ENCODE measurements around the gene PSME3IP1. TPM values are rescaled to one million over a fixed set of nuclear protein-coding genes. Genes with fewer than 3 reads are reported as not detected.
"Not testable (repeated sequence)": the region's sequence is repeated elsewhere in the genome, so short reads cannot be mapped to it uniquely, and the experiment has no call there.

Gene PSME3IP1
- total RNA-seq, 1 donor from 2014 or later = 67.7 TPM

- no peak for DNase-seq (ENCODE audit: low read depth, low spot score)
Measured at GRCh38 chr16:57125969-57126368, 59.9 kb downstream of the PSME3IP1 start.

- DNase-seq (ENCODE audit: low read depth, low spot score) = no peak
Measured at GRCh38 chr16:57125376-57125775, 60.5 kb downstream of the PSME3IP1 start.

- DNase-seq (ENCODE audit: low read depth, low spot score) = no peak
Measured at GRCh38 chr16:57123974-57124674, 61.7 kb downstream of the PSME3IP1 start.

- DNase-seq (ENCODE audit: low read depth, low spot score) = no peak
Measured at GRCh38 chr16:57123216-57123973, 62.4 kb downstream of the PSME3IP1 start.

- DNase-seq (ENCODE audit: low read depth, low spot score) = no peak
Measured at GRCh38 chr16:57118461-57119084, 67.3 kb downstream of the PSME3IP1 start.

- DNase-seq (ENCODE audit: low read depth, low spot score) = no peak
Measured at GRCh38 chr16:57115514-57116182, 70.2 kb downstream of the PSME3IP1 start.

GRCh38 chr16:57115168-57115513, 70.7 kb downstream of the PSME3IP1 start:
- DNase-seq (ENCODE audit: low read depth, low spot score) = no peak

GRCh38 chr16:57113664-57114063, 72.2 kb downstream of the PSME3IP1 start:
- DNase-seq (ENCODE audit: low read depth, low spot score) = no peak

- no peak for DNase-seq (ENCODE audit: low read depth, low spot score)
Measured at GRCh38 chr16:57113042-57113453, 72.8 kb downstream of the PSME3IP1 start.

GRCh38 chr16:57112403-57113041, 73.3 kb downstream of the PSME3IP1 start:
- DNase-seq (ENCODE audit: low read depth, low spot score) = no peak

- DNase-seq (ENCODE audit: low read depth, low spot score) = no peak
Measured at GRCh38 chr16:57111420-57111819, 74.4 kb downstream of the PSME3IP1 start.

GRCh38 chr16:57110937-57111336, 74.9 kb downstream of the PSME3IP1 start:
- no peak for DNase-seq (ENCODE audit: low read depth, low spot score)

- not testable (repeated sequence) for DNase-seq (ENCODE audit: low read depth, low spot score)
Measured at GRCh38 chr16:57109259-57110105, 76.4 kb downstream of the PSME3IP1 start.

GRCh38 chr16:57108432-57108831, 77.4 kb downstream of the PSME3IP1 start:
- DNase-seq (ENCODE audit: low read depth, low spot score) = no peak

- no peak for DNase-seq (ENCODE audit: low read depth, low spot score)
Measured at GRCh38 chr16:57107321-57107922, 78.4 kb downstream of the PSME3IP1 start.

GRCh38 chr16:57106767-57107166, 79.1 kb downstream of the PSME3IP1 start:
- DNase-seq (ENCODE audit: low read depth, low spot score) = no peak

- DNase-seq (ENCODE audit: low read depth, low spot score) = no peak
Measured at GRCh38 chr16:57105184-57105583, 80.7 kb downstream of the PSME3IP1 start.

GRCh38 chr16:57104706-57105105, 81.1 kb downstream of the PSME3IP1 start:
- DNase-seq (ENCODE audit: low read depth, low spot score) = no peak

GRCh38 chr16:57102888-57103851, 82.7 kb downstream of the PSME3IP1 start:
- DNase-seq (ENCODE audit: low read depth, low spot score) = no peak

All from pulmonary artery endothelial cell (primary cell).